WI38 (cell line): ENCODE measurements around the gene AURKB.

Experiments
- H3K4me3 ChIP-seq: 2 replicates; pipeline ENCODE4 v1.5.1; 2011; ENCODE audit warnings: low read depth, mild to moderate bottlenecking, control low read depth, low read length
- TF ChIP-seq, protein P1 (sequence below): IDR thresholded peaks from 2 replicates; pipeline ENCODE4 v1.5.1; 2012; ENCODE audit warnings: low read depth, mild to moderate bottlenecking, control low read depth, low read length

AURKB gene

GRCh38 chr17:8189711-8190477 is 20.5 kb downstream of the AURKB start, which contains the start of gene BORCS6:
TSS of gene BORCS6 (minus strand) at chr17:8190180. CDS start at chr17:8190140, 40 bp downstream.
- peak within 1 kb of the TSS; percentile 76 for H3K4me3 ChIP-seq
- TF ChIP-seq, protein P1, sequence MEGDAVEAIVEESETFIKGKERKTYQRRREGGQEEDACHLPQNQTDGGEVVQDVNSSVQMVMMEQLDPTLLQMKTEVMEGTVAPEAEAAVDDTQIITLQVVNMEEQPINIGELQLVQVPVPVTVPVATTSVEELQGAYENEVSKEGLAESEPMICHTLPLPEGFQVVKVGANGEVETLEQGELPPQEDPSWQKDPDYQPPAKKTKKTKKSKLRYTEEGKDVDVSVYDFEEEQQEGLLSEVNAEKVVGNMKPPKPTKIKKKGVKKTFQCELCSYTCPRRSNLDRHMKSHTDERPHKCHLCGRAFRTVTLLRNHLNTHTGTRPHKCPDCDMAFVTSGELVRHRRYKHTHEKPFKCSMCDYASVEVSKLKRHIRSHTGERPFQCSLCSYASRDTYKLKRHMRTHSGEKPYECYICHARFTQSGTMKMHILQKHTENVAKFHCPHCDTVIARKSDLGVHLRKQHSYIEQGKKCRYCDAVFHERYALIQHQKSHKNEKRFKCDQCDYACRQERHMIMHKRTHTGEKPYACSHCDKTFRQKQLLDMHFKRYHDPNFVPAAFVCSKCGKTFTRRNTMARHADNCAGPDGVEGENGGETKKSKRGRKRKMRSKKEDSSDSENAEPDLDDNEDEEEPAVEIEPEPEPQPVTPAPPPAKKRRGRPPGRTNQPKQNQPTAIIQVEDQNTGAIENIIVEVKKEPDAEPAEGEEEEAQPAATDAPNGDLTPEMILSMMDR, result no peak

DNA sequence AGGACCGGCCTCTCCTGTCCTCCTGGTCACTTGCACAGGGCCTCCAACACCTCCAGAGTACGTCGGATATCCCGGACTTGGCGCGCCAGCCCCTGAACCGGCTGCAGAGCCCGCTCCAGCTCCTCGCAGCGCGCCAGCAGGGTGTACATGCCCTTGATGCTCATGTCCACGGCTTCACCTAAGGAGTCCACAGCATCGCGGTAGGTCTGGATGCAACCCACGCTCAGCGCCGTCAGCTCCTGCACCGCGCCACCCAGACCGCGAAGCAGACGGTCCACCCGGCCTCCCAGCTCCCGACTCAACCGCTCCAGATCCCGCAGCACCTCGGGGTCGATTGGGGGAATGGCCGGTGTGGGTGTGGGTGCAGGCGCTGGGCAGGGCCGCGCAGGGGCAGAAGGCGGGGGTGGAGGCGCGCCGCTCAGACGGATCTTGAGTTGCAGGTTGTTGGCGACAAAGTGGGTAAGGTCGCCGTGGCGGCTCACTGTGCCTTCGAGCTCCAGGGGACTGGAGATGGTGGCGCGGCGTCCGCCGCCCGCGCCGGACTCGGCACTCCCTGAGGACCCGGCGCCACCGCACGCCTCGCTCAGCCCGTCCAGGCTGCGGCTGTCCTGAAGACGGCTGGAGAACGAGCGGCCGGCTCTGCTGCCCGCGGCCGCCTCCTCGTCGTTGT is 21.2 kb downstream of the AURKB start:
- TF ChIP-seq, protein P1, result no peak
- peak overlapping the region; percentile 76 for H3K4me3 ChIP-seq

- TF ChIP-seq, protein P1, result no peak
- peak overlapping the region; percentile 76 for H3K4me3 ChIP-seq
Observed at GRCh38 chr17:8188263-8188839, 22.0 kb downstream of the AURKB start.

- H3K4me3 ChIP-seq, result peak overlapping the region; percentile 82
- TF ChIP-seq, protein P1, result no peak
Observed at GRCh38 chr17:8187517-8188262, 22.7 kb downstream of the AURKB start.

DNA sequence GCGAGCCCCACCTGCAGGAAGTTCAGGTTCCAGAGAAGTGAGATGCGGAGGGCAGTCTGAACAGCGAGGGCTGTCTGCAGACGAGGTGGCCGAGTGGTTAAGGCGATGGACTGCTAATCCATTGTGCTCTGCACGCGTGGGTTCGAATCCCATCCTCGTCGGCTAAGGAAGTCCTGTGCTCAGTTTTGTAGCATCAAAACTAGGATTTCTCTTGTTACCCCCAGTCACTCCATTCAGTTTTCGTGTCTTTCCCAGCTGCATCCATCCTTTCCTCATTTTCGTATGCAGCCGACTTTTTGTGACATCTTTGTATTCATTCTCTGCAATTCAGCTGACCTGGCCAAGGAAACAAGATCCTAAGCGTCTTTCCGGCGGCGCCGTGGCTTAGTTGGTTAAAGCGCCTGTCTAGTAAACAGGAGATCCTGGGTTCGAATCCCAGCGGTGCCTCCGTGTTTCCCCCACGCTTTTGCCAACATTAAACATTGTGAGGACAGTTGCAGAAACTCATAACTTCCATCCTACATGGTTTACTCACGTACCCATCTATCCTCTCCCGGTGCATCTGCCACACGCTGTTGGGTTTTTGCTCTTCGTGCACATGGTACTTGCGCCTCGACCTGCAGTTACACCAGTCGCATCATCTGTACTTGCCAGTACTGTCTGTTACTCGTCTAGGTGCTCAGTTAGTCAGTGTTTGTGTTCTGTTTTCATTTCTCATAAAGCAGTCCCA is 23.4 kb downstream of the AURKB start:
- H3K4me3 ChIP-seq, result peak overlapping the region; percentile 82
- TF ChIP-seq, protein P1, result no peak

- peak overlapping the region; percentile 82 for H3K4me3 ChIP-seq
- TF ChIP-seq, protein P1, result no peak
Observed at GRCh38 chr17:8186446-8186786, 24.0 kb downstream of the AURKB start.
